Stimulated activated CD8-positive, alpha-beta memory T cell treated with anti-CD3 and anti-CD28 coated beads, Interleukin-15, amount 100 ng/mL, for 4 hours (primary cell): ENCODE results near the gene DPEP1.
"Not testable (repeated sequence)": the region's sequence is repeated elsewhere in the genome, so short reads cannot be mapped to it uniquely, and the experiment has no call there.

Experiments used
- DNase-seq, 2 donors: peaks; one replicate each; pipeline ENCODE4 v3.0.0-alpha.2; 2020; ENCODE audit warnings: low read depth in 2 of 2

DPEP1 gene

GRCh38 chr16:89651584-89651983, 38.1 kb downstream of the DPEP1 start:
- no peak for DNase-seq

GRCh38 chr16:89653656-89654295, 40.3 kb downstream of the DPEP1 start:
- DNase-seq = no peak

- no peak for DNase-seq
Measured at GRCh38 chr16:89655062-89655643, 41.7 kb downstream of the DPEP1 start.

GRCh38 chr16:89656435-89657121, 43.1 kb downstream of the DPEP1 start:
- no peak for DNase-seq

- peak; percentile 75 to 86 for DNase-seq
Measured at GRCh38 chr16:89657442-89658220, 44.2 kb downstream of the DPEP1 start, which contains the start of the genes CHMP1A and SPATA33. Gene CHMP1A, minus strand, starts transcription at chr16:89657708. Its CDS starts 120 bp downstream, at chr16:89657588. Gene SPATA33, plus strand, starts transcription at chr16:89657836. Its CDS starts 76 bp downstream, at chr16:89657912.

GRCh38 chr16:89658221-89658879, 44.9 kb downstream of the DPEP1 start:
- DNase-seq = no peak

GRCh38 chr16:89660146-89660545, 46.7 kb downstream of the DPEP1 start:
- DNase-seq = no peak

- DNase-seq = no peak
Measured at GRCh38 chr16:89661215-89661614, 47.8 kb downstream of the DPEP1 start.

GRCh38 chr16:89664238-89664637, 50.8 kb downstream of the DPEP1 start:
- DNase-seq = not testable (repeated sequence)

GRCh38 chr16:89667000-89667399, 53.6 kb downstream of the DPEP1 start:
- not testable (repeated sequence) for DNase-seq

- no peak for DNase-seq
Measured at GRCh38 chr16:89667633-89668032, 54.2 kb downstream of the DPEP1 start.

- DNase-seq = no peak
Measured at GRCh38 chr16:89668790-89669158, 55.3 kb downstream of the DPEP1 start.

GRCh38 chr16:89669755-89670154, 56.3 kb downstream of the DPEP1 start:
- DNase-seq = no peak

GRCh38 chr16:89670496-89671431, 57.3 kb downstream of the DPEP1 start:
- no peak for DNase-seq

- DNase-seq = not testable (repeated sequence)
Measured at GRCh38 chr16:89671565-89671964, 58.1 kb downstream of the DPEP1 start.

- no peak for DNase-seq
Measured at GRCh38 chr16:89672177-89672941, 58.9 kb downstream of the DPEP1 start.

GRCh38 chr16:89678258-89678657, 64.8 kb downstream of the DPEP1 start:
- no peak for DNase-seq

GRCh38 chr16:89685916-89686315, 72.5 kb downstream of the DPEP1 start:
- DNase-seq = no peak

GRCh38 chr16:89686520-89687091, 73.2 kb downstream of the DPEP1 start, which contains the start of gene CDK10:
Gene CDK10, plus strand, starts transcription at chr16:89686689. Its CDS starts 22 bp downstream, at chr16:89686711.
- peak; percentile 74 to 81 for DNase-seq
